Testis (tissue), 2 donors: Measurements from ENCODE around the gene P2RX6.

Experiments
- POLR2A ChIP-seq: fragments of 450-650 bp; IDR thresholded peaks from one replicate; pipeline ENCODE4 v1.6.1; 2017; ENCODE audit warnings: antibody characterized with exemption, mild to moderate bottlenecking, moderate library complexity
- TF ChIP-seq, protein P1 (sequence below), 3 experiments: fragments of 450-650 bp in 2 of 3; fragments of 200-600 bp in 1 of 3; sonication (generic) in 1 of 3; IDR thresholded peaks; one replicate each; pipeline ENCODE4 v1.5.1; 2016 to 2019; ENCODE audit warnings: antibody characterized with exemption in 3 of 3, mild to moderate bottlenecking in 2 of 3, moderate library complexity in 1 of 3

DNA sequence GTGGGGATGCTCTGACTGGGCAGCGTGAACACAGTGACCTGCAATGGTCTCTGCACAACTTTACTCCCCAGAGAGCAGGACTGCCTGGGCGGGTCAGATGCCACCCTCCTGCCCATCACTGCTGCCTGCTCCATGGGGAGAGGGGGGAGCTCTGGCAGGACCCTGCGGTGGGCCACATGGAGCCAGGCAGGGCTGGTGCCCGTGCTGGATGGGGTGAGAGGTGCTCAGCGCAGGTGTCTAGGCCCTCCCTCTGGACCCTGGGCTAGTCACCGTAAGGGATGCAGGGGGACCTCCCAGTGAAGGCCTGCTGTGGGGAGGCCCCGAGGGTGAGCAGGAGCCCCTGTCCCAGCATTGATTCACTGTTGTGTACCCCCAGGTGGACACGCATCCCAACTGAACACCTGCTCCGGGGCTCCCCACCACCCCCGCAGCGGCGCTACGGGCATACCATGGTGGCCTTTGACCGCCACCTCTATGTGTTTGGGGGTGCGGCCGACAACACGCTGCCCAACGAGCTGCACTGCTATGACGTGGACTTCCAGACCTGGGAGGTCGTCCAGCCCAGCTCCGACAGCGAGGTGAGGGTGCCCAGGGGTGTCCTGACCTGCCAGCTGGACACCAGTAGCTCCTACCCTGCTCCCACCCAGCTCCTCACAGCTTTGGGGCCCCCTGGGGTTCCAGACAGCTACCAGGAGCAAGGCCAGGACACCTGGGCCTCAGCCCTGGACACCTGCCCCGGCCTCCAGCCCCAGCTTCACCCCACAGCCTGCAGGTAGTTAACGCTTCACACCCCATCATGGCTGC, 23.5 kb upstream of the P2RX6 start:
- TF ChIP-seq, protein P1, sequence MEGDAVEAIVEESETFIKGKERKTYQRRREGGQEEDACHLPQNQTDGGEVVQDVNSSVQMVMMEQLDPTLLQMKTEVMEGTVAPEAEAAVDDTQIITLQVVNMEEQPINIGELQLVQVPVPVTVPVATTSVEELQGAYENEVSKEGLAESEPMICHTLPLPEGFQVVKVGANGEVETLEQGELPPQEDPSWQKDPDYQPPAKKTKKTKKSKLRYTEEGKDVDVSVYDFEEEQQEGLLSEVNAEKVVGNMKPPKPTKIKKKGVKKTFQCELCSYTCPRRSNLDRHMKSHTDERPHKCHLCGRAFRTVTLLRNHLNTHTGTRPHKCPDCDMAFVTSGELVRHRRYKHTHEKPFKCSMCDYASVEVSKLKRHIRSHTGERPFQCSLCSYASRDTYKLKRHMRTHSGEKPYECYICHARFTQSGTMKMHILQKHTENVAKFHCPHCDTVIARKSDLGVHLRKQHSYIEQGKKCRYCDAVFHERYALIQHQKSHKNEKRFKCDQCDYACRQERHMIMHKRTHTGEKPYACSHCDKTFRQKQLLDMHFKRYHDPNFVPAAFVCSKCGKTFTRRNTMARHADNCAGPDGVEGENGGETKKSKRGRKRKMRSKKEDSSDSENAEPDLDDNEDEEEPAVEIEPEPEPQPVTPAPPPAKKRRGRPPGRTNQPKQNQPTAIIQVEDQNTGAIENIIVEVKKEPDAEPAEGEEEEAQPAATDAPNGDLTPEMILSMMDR (IDR thresholded peaks at IDR 0.05), result no peak
- TF ChIP-seq POLR2A, result no peak
